ENCODE measurements around the gene VPS26B. TPM values are rescaled to one million over a fixed set of nuclear protein-coding genes. Genes with fewer than 3 reads are reported as not detected.

Gene VPS26B
- total RNA-seq, 1 experiment from 2014 or later, result 29.3 TPM

DNA sequence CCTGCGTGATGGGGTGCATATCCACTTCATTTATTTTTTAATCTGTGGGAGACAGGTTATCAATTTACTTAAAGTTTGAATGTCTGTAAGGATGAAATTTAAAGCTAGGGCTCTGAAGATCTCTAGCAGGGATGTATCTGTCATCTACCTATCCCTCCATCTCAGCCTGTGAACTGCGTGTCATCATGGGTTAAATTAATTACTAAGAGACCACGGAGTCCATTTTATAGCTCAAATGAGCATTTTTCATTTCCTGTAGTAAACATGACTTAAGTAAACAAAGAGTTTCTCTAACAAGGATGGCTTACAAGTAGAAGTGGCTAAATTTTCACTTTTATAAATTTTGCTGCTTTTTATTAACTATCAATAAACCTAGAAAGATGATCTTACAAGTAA is 48.8 kb downstream of the VPS26B start (continued):
- TF ChIP-seq MYBL2 (CRISPR knock-in tag; IDR thresholded peaks at IDR 0.05), result no peak
- TF ChIP-seq, protein P1, sequence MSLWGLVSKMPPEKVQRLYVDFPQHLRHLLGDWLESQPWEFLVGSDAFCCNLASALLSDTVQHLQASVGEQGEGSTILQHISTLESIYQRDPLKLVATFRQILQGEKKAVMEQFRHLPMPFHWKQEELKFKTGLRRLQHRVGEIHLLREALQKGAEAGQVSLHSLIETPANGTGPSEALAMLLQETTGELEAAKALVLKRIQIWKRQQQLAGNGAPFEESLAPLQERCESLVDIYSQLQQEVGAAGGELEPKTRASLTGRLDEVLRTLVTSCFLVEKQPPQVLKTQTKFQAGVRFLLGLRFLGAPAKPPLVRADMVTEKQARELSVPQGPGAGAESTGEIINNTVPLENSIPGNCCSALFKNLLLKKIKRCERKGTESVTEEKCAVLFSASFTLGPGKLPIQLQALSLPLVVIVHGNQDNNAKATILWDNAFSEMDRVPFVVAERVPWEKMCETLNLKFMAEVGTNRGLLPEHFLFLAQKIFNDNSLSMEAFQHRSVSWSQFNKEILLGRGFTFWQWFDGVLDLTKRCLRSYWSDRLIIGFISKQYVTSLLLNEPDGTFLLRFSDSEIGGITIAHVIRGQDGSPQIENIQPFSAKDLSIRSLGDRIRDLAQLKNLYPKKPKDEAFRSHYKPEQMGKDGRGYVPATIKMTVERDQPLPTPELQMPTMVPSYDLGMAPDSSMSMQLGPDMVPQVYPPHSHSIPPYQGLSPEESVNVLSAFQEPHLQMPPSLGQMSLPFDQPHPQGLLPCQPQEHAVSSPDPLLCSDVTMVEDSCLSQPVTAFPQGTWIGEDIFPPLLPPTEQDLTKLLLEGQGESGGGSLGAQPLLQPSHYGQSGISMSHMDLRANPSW (CRISPR knock-in tag; conservative IDR thresholded peaks at IDR 0.05; ENCODE audit: low read depth), result no peak
- no peak for TF ChIP-seq ETV6 (CRISPR knock-in tag; IDR thresholded peaks at IDR 0.05)
- no peak for TF ChIP-seq TP53 (CRISPR knock-in tag; IDR thresholded peaks at IDR 0.05)
- no peak for TF ChIP-seq ZNF219 (CRISPR knock-in tag; IDR thresholded peaks at IDR 0.05; ENCODE audit: borderline replicate concordance)
- TF ChIP-seq, protein P2, sequence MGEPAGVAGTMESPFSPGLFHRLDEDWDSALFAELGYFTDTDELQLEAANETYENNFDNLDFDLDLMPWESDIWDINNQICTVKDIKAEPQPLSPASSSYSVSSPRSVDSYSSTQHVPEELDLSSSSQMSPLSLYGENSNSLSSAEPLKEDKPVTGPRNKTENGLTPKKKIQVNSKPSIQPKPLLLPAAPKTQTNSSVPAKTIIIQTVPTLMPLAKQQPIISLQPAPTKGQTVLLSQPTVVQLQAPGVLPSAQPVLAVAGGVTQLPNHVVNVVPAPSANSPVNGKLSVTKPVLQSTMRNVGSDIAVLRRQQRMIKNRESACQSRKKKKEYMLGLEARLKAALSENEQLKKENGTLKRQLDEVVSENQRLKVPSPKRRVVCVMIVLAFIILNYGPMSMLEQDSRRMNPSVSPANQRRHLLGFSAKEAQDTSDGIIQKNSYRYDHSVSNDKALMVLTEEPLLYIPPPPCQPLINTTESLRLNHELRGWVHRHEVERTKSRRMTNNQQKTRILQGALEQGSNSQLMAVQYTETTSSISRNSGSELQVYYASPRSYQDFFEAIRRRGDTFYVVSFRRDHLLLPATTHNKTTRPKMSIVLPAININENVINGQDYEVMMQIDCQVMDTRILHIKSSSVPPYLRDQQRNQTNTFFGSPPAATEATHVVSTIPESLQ (CRISPR knock-in tag; IDR thresholded peaks at IDR 0.05), result no peak
- TF ChIP-seq, protein P3, sequence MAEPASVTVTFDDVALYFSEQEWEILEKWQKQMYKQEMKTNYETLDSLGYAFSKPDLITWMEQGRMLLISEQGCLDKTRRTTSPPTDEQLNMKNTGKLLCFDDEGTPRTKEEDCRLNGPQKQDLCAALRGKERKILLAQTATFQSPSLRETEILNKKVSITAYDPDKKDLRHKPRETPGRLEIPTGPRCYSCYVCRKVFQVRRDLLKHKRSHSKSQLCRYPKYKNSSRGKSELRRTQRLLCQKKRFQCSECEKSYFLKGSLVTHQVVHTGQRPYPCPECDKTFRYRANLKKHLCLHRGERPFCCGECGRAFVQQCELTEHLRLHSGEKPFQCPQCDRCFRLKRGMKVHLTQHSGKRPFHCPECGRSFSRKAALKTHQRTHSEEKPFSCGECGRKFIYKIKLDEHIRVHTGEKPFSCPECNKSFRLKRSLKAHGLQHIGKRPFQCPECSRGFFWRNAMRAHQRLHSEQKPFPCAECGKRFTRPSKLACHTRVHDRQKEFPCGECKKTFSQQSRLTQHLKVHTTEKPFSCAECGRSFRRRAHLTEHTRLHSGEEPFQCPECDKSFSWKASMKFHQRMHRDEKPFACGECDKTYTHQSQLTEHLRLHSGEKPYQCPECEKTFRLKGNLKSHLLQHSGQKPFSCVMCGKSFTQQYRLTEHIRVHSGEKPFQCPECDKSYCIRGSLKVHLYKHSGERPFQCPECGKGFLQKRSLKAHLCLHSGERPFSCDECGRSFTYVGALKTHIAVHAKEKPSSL (CRISPR knock-in tag; conservative IDR thresholded peaks at IDR 0.05), result no peak
- TF ChIP-seq, protein P4, sequence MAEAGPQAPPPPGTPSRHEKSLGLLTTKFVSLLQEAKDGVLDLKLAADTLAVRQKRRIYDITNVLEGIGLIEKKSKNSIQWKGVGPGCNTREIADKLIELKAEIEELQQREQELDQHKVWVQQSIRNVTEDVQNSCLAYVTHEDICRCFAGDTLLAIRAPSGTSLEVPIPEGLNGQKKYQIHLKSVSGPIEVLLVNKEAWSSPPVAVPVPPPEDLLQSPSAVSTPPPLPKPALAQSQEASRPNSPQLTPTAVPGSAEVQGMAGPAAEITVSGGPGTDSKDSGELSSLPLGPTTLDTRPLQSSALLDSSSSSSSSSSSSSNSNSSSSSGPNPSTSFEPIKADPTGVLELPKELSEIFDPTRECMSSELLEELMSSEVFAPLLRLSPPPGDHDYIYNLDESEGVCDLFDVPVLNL (CRISPR knock-in tag; IDR thresholded peaks at IDR 0.05; ENCODE audit: borderline replicate concordance, low read depth), result no peak

DNA sequence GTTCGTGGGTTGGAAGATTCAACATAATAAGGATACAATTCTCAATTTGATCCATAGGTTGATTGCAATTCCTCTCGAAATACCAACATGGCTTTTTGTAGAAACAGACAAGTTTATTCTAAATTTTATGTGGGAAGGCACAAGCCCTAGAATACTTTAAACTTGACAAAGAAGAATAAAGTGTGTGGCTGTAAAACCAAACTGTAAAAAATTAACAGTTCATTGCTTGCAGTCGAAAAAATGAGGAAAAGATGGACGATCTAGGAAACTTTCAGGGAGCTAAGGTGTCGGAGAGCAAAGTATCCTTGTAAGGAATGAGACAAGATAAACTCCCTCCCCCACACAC is 50.7 kb downstream of the VPS26B start:
- H3K36me3 Mint-ChIP-seq, result peaks cover 19% of the 10 kb centered on the region
- ATAC-seq (no peak), DNase-seq (ENCODE audit: low spot score) (no peak)
- H3K4me1 Mint-ChIP-seq, result peaks cover 66% of the 10 kb centered on the region
- H3K27me3 Mint-ChIP-seq (ENCODE audit: low read depth), result no peaks in the 10 kb centered on the region
- POLR2A ChIA-PET, result no interaction called here
- H3K9me3 Mint-ChIP-seq, result no peaks in the 10 kb centered on the region
- TF ChIP-seq FOXK1 (CRISPR knock-in tag; IDR thresholded peaks at IDR 0.05), result no peak
- TF ChIP-seq, protein P5, sequence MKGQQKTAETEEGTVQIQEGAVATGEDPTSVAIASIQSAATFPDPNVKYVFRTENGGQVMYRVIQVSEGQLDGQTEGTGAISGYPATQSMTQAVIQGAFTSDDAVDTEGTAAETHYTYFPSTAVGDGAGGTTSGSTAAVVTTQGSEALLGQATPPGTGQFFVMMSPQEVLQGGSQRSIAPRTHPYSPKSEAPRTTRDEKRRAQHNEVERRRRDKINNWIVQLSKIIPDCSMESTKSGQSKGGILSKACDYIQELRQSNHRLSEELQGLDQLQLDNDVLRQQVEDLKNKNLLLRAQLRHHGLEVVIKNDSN (CRISPR knock-in tag; IDR thresholded peaks at IDR 0.05), result no peak
- TF ChIP-seq, protein P6, sequence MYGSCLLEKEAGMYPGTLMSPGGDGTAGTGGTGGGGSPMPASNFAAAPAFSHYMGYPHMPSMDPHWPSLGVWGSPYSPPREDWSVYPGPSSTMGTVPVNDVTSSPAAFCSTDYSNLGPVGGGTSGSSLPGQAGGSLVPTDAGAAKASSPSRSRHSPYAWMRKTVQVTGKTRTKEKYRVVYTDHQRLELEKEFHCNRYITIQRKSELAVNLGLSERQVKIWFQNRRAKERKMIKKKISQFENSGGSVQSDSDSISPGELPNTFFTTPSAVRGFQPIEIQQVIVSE (CRISPR knock-in tag; IDR thresholded peaks at IDR 0.05; ENCODE audit: borderline replicate concordance), result no peak
- no peak for TF ChIP-seq ZNF423 (CRISPR knock-in tag; IDR thresholded peaks at IDR 0.05)
- TF ChIP-seq, protein P7, sequence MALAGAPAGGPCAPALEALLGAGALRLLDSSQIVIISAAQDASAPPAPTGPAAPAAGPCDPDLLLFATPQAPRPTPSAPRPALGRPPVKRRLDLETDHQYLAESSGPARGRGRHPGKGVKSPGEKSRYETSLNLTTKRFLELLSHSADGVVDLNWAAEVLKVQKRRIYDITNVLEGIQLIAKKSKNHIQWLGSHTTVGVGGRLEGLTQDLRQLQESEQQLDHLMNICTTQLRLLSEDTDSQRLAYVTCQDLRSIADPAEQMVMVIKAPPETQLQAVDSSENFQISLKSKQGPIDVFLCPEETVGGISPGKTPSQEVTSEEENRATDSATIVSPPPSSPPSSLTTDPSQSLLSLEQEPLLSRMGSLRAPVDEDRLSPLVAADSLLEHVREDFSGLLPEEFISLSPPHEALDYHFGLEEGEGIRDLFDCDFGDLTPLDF (CRISPR knock-in tag; IDR thresholded peaks at IDR 0.05), result no peak
- TF ChIP-seq NR3C1 (CRISPR knock-in tag; conservative IDR thresholded peaks at IDR 0.05; ENCODE audit: low read depth), result no peak
- no peak for TF ChIP-seq RORB (CRISPR knock-in tag; IDR thresholded peaks at IDR 0.05)
- no peak for TF ChIP-seq NR2C2 (CRISPR knock-in tag; IDR thresholded peaks at IDR 0.05)
- TF ChIP-seq, protein P8, sequence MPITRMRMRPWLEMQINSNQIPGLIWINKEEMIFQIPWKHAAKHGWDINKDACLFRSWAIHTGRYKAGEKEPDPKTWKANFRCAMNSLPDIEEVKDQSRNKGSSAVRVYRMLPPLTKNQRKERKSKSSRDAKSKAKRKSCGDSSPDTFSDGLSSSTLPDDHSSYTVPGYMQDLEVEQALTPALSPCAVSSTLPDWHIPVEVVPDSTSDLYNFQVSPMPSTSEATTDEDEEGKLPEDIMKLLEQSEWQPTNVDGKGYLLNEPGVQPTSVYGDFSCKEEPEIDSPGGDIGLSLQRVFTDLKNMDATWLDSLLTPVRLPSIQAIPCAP (CRISPR knock-in tag; IDR thresholded peaks at IDR 0.05), result no peak
- TF ChIP-seq ZNF317 (CRISPR knock-in tag; IDR thresholded peaks at IDR 0.05; ENCODE audit: borderline replicate concordance, low read depth), result no peak
- TF ChIP-seq, protein P9, sequence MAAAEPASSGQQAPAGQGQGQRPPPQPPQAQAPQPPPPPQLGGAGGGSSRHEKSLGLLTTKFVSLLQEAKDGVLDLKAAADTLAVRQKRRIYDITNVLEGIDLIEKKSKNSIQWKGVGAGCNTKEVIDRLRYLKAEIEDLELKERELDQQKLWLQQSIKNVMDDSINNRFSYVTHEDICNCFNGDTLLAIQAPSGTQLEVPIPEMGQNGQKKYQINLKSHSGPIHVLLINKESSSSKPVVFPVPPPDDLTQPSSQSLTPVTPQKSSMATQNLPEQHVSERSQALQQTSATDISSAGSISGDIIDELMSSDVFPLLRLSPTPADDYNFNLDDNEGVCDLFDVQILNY (CRISPR knock-in tag; IDR thresholded peaks at IDR 0.05), result no peak
- TF ChIP-seq, protein P10, sequence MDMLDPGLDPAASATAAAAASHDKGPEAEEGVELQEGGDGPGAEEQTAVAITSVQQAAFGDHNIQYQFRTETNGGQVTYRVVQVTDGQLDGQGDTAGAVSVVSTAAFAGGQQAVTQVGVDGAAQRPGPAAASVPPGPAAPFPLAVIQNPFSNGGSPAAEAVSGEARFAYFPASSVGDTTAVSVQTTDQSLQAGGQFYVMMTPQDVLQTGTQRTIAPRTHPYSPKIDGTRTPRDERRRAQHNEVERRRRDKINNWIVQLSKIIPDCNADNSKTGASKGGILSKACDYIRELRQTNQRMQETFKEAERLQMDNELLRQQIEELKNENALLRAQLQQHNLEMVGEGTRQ (CRISPR knock-in tag; IDR thresholded peaks at IDR 0.05), result no peak
- no peak for TF ChIP-seq MXD4 (CRISPR knock-in tag; IDR thresholded peaks at IDR 0.05; ENCODE audit: borderline replicate concordance)
- H3K4me3 Mint-ChIP-seq, result peak overlapping the region; percentile 98
- H3K27ac Mint-ChIP-seq, result peak overlapping the region; percentile 64
- CTCF ChIA-PET, result interaction anchor here (4.4 to 4.5 kb wide), 2 partner anchors 11 to 50 kb away, joined by 22 to 57 read pairs; partner anchors contain the start of genes NCAPD3 and VPS26B
